Esophagus squamous epithelium (tissue), 5 donors: ENCODE data around the gene SP8. TPM values are rescaled to one million over a fixed set of nuclear protein-coding genes. Genes with fewer than 3 reads are reported as not detected.

Experiments
- DNase-seq: peaks from one replicate; lab custom pipeline; 2025; lab: John Stamatoyannopoulos, UW
- H3K27ac ChIP-seq, 4 donors: fragments of 200-600 bp; sonication (generic); one replicate each; pipeline ENCODE4 v1.5.1; 2016 to 2019; ENCODE audit warnings: mild to moderate bottlenecking in 1 of 4
- H3K27me3 ChIP-seq, 4 donors: fragments of 200-600 bp; sonication (generic); 1 replicate in 3 of 4; 2 replicates in 1 of 4; pipeline versions ENCODE4 v1.5.1 to v1.6.0; 2017 to 2021; ENCODE audit warnings: antibody characterized with exemption in 1 of 4
- H3K36me3 ChIP-seq, 3 donors: fragments of 200-600 bp; sonication (generic); one replicate each; pipeline ENCODE4 v1.5.1; 2016 to 2019
- H3K4me1 ChIP-seq, 3 donors: fragments of 200-600 bp; sonication (generic); one replicate each; pipeline ENCODE4 v1.5.1; 2017 to 2019
- H3K4me3 ChIP-seq, 4 donors: fragments of 200-600 bp; sonication (generic); 1 replicate in 3 of 4; 2 replicates in 1 of 4; pipeline ENCODE4 v1.5.1; 2016 to 2019; ENCODE audit warnings: mild to moderate bottlenecking in 2 of 4, moderate library complexity in 1 of 4
- H3K9me3 ChIP-seq, 3 donors: fragments of 200-600 bp; sonication (generic); one replicate each; pipeline ENCODE4 v1.5.1; 2016 to 2019
- CTCF ChIP-seq, 6 experiments: fragments of 450-650 bp in 4 of 6; fragments of 200-600 bp in 2 of 6; sonication (generic) in 2 of 6; IDR thresholded peaks; one replicate each; pipeline ENCODE4 v1.5.1; 2016 to 2019; ENCODE audit warnings: antibody characterized with exemption in 6 of 6, mild to moderate bottlenecking in 4 of 6, moderate library complexity in 4 of 6
- POLR2A ChIP-seq, 4 donors: fragments of 450-650 bp; IDR thresholded peaks; one replicate each; pipeline ENCODE4 v1.6.1; 2017; ENCODE audit warnings: antibody characterized with exemption in 4 of 4, mild to moderate bottlenecking in 4 of 4, moderate library complexity in 3 of 4
- WGBS, 2 donors: methylation state at CpG; one replicate each; pipeline ENCODE4 v1.1.5; 2018; 5-methylcytosine and 5-hydroxymethylcytosine counted together
- intact Hi-C: fragments of 100-400 bp; cut with DNase I; formaldehyde crosslinking; loops from one replicate; pipeline ENCODE4 v1.15.0; 2022
- total RNA-seq, 4 donors: library from RNA; depleted of rRNA; stranded (reverse); fragments of >200 nt; gene quantifications; one replicate each; pipeline ENCODE4 v1.1.0, GENCODE V29; 2016
- donor health status: DM: yes; HTN: yes; CAD: no.

The SP8 gene
- total RNA-seq, 4 donors from 2014 or later, result not detected

- 84 to 94% methylated on average over 1 of the region's 1 CpG for WGBS, 2 donors
- no peak overlapping the region for H3K4me3 ChIP-seq
- H3K27ac ChIP-seq, result no peak overlapping the region
- H3K4me1 ChIP-seq, result no peaks in the 10 kb centered on the region
- DNase-seq, result no peak
- intact Hi-C loops, result no loop called here
- no peaks in the 10 kb centered on the region for H3K27me3 ChIP-seq
- TF ChIP-seq POLR2A (IDR thresholded peaks at IDR 0.05) (no peak), CTCF (IDR thresholded peaks at IDR 0.05) (no peak)
- no peaks in the 10 kb centered on the region for H3K9me3 ChIP-seq
- H3K36me3 ChIP-seq, result no peaks in the 10 kb centered on the region
Observed at GRCh38 chr7:20748853-20749252, 37.8 kb downstream of the SP8 start.

GRCh38 chr7:20747001-20747400, 39.7 kb downstream of the SP8 start:
- 63 to 69% methylated on average over 3 of the region's 3 CpGs for WGBS, 2 donors
- H3K36me3 ChIP-seq, result no peaks in the 10 kb centered on the region
- H3K27ac ChIP-seq, result no peak overlapping the region
- TF ChIP-seq CTCF (IDR thresholded peaks at IDR 0.05) (no peak), POLR2A (IDR thresholded peaks at IDR 0.05) (no peak)
- H3K9me3 ChIP-seq, result no peaks in the 10 kb centered on the region
- no peaks in the 10 kb centered on the region for H3K4me1 ChIP-seq
- no peak for DNase-seq
- no peaks in the 10 kb centered on the region for H3K27me3 ChIP-seq
- H3K4me3 ChIP-seq, result no peak overlapping the region
- intact Hi-C loops, result no loop called here

- no peak for DNase-seq
- 77 to 79% methylated on average over 7 of the region's 7 CpGs for WGBS, 2 donors
- intact Hi-C loops, result no loop called here
- Histone ChIP-seq H3K36me3 (no peaks in the 10 kb centered on the region), H3K9me3 (no peaks in the 10 kb centered on the region), H3K27ac (no peak overlapping the region), H3K4me3 (no peak overlapping the region), H3K4me1 (no peaks in the 10 kb centered on the region), H3K27me3 (no peaks in the 10 kb centered on the region)
- TF ChIP-seq POLR2A (IDR thresholded peaks at IDR 0.05), result no peak
- TF ChIP-seq CTCF (IDR thresholded peaks at IDR 0.05), result no peak
Observed at GRCh38 chr7:20745702-20746101, 41.0 kb downstream of the SP8 start.

DNA sequence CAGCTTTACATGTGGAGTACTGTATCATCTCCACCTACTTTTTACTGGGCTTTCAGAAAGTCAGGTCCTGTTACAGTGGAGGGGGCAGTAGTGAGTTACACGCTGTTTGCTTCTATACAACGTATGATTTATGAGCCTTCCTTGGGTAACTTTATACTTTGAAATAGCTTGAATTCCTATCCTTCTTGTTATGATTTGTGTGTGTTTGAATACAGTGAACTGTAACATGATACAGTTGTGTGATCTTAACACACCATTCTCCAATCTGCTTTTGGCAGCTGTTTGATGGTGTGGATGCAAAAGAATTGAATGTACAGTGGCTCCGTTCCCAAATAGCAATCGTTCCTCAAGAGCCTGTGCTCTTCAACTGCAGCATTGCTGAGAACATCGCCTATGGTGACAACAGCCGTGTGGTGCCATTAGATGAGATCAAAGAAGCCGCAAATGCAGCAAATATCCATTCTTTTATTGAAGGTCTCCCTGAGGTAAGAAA, 41.7 kb downstream of the SP8 start:
- Histone ChIP-seq H3K36me3 (no peaks in the 10 kb centered on the region), H3K4me1 (no peaks in the 10 kb centered on the region), H3K27ac (no peak overlapping the region), H3K27me3 (no peaks in the 10 kb centered on the region), H3K9me3 (no peaks in the 10 kb centered on the region), H3K4me3 (no peak overlapping the region)
- WGBS, 2 donors, result 39 to 42% methylated on average over 7 of the region's 7 CpGs
- intact Hi-C loops, result no loop called here
- no peak for DNase-seq
- no peak for TF ChIP-seq CTCF (IDR thresholded peaks at IDR 0.05)
- no peak for TF ChIP-seq POLR2A (IDR thresholded peaks at IDR 0.05)

DNA sequence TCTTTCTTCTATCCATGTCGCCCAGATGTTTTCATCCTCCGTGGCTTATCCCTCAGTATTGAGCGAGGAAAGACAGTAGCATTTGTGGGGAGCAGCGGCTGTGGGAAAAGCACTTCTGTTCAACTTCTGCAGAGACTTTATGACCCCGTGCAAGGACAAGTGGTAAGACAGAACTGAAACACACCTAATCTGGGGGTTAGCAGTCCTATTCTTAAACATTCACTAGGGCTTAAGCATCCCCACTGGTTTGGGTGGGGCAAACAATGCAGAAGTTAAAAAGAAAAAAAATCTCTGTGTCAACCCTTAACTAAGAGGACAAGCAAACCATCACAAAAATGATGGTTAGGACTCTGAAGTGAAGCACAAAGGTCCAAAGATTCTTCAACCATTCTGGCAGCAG, 43.8 kb downstream of the SP8 start:
- H3K4me1 ChIP-seq, result no peaks in the 10 kb centered on the region
- intact Hi-C loops, result no loop called here
- no peaks in the 10 kb centered on the region for H3K9me3 ChIP-seq
- no peak overlapping the region for H3K4me3 ChIP-seq
- H3K36me3 ChIP-seq, result no peaks in the 10 kb centered on the region
- DNase-seq, result no peak
- no peak overlapping the region for H3K27ac ChIP-seq
- no peaks in the 10 kb centered on the region for H3K27me3 ChIP-seq
- WGBS, 2 donors, result 81 to 89% methylated on average over 3 to 5 of the region's 5 CpGs
- TF ChIP-seq POLR2A (IDR thresholded peaks at IDR 0.05) (no peak), CTCF (IDR thresholded peaks at IDR 0.05) (no peak)
